ENCODE measurements around the gene PCNT.
A peak's percentile ranks its signal among the peaks of the same experiment; 100 is the strongest.
"Not testable (repeated sequence)": the region's sequence is repeated elsewhere in the genome, so short reads cannot be mapped to it uniquely, and the experiment has no call there.

PCNT gene

DNA sequence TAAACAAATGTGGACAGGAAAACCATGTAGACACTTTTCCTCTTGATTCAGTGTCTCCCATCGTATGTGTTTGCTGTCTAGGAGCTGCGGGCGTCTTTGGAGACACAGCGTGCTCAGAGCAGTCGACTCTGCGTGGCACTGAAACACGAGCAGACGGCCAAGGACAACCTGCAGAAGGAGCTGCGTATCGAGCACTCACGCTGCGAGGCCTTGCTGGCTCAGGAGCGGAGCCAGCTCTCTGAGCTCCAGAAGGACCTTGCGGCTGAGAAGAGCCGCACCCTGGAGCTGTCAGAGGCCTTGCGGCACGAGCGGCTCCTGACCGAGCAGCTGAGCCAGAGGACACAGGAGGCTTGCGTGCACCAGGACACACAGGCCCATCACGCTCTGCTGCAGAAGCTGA, 107.5 kb downstream of the PCNT start:
- DNase-seq: no peak

DNA sequence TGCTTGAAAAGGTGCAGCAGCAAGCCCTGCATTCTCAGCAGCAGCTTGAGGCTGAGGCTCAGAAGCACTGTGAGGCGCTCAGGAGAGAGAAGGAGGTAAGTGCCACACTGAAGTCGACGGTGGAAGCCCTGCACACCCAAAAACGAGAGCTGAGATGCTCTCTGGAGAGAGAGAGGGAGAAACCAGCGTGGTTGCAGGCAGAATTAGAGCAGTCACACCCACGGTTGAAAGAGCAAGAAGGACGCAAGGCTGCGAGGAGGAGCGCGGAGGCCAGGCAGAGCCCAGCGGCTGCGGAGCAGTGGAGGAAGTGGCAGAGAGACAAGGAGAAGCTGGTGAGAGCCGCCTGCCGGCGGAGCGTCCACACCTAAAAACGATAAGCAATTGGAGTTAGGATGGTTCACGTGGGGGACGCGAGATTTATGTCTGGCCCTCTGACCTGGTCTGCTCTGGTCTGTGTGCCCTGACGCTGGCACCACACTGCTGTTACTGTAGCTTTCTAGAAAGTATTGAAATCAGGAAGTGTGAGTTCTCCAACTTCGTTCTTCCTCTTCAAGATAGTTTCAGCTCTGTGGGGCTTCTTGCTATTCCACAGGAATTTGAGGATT, 108.0 kb downstream of the PCNT start:
- no peak for DNase-seq

DNA sequence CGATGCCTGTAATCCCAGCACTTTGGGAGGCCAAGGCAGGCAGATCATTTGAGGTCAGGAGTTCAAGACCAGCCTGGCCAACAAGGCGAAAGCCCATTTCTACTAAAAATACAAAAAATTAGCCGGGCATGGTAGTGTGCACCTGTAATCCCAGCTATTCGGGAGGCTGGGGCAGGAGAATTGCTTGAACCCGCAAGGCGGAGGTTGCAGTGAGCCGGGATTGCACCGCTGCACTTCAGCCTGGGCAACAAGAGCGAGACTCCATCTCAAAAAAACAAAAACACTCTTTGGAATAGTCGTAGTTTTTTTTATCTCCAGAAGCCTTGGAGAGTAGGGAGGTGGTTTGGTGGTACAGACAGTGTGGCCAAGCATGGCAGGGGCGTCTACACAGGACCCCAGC, 109.2 kb downstream of the PCNT start:
- not testable (repeated sequence) for DNase-seq

DNA sequence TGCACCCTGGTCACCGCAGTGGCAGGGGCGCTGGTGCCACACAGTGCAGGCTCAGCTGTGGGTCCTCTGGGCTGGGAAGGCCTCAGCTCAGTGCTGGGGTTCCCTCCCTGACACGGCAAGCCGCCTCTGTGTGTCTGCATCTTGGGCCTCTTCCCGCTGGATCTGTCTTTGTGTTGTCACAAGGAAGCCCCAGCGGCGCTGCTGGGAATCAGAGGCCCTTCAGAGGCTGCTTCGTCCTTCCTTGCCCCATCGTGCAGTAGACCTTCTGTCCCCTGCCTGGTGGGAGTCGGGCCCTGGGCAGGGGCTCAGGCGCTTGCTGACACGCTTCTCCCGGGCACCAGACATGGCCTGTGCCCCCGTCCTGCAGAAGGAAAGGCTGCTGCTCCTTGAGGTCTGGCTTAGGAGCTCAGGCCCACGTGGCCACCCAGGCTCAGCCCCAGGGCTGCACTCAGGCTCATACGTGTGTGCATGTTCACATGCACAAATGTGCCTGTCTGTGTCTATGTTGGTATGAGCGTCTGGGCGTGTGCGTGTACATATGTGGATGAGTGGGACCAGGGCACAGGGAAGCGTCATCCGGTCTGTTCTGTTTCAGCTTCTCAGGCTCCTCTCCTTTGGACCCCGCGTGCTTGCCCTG, 110.5 kb downstream of the PCNT start:
- DNase-seq: no peak

DNA sequence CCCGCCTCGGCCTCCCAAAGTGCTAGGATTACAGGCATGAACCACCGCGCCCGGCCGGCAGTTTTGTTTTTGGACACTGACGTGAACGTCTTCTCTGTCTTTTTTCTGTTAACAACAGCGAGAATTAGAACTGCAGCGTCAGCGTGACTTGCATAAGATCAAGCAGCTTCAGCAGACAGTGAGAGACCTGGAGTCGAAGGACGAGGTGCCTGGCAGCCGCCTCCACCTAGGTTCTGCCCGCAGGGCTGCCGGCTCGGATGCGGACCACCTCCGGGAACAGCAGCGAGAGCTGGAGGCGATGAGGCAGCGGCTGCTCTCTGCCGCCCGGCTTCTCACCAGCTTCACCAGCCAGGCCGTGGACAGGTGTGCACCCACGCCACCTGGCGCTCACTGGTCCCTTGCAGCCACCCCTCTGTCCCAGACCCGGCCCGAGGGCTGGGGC, 111.9 kb downstream of the PCNT start:
- DNase-seq: no peak

DNA sequence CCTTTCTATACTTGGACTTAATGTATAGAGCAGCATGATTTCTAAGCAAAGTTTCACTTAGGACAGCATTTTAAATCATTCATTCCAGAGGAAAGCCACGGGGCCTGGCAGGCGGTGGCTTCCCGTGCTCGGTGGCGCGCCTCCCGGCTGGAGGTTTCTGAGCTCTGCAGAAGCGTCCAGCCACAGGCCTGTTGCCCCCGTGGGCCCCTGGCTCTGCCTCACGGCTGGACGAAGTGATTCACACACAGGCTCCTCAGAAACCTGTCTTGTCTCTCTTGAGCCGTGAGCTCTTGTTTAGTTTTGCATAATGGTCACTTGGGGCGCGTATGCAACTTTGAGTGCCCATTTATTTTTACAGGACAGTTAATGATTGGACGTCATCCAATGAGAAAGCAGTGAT, 112.7 kb downstream of the PCNT start:
- DNase-seq: no peak

DNA sequence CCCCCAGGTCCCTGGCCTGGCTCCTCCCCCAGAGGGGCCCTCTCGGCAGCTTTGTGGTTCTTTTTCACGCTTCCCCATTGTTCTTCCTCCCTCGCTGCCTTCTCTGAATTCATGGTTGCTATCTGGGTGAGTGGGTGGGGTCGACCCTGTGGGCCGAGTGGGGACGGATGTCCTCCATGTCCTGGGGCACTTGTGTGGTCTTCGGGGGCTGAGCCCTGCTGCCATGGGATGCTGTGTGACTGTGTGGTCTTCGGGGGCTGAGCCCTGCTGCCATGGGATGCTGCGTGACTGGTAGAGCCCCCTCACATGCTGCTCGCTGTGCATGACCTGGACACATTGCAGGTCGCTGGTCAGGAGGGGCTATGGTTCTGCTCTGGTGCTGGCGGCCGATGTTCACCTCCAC, 113.1 kb downstream of the PCNT start:
- DNase-seq: no peak

DNA sequence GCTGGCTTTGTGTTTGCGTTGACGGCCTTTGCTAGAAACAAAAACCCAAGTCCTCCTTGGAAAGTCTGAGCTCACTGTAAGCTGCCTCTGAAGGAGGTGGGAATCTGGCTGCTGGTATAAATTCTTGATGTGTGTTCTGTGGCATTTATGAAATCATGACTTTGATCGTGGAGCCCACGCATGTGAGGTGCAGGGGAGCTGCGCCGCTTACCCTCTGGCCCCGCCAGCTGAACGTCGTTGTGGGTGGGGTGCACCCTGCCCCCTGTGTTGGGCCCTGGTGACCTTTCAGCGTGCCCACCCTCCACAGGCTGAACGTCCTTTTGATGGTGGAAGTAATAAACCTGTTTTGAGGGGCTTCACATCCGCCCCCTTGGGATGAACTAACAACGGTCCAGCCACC, 113.6 kb downstream of the PCNT start:
- no peak for DNase-seq

DNA sequence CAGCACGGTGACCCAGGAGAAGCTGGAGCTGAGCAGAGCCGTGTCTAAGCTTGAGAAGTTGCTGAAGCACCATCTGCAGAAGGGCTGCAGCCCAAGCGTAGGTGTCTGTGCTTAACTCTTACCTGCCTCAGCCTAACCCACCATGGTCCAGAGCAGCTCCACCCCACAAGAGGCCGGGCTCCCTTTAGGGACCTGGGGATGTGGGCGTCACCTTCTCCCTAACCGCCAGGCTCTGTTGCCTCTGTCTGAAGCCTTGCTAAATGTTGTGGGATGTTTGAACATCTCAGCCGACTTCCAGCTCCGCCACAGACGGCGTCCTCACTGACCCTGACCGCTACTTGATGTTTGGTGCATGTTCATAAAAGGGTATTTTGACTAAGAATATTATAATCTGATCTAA, 114.3 kb downstream of the PCNT start:
- DNase-seq: no peak

DNA sequence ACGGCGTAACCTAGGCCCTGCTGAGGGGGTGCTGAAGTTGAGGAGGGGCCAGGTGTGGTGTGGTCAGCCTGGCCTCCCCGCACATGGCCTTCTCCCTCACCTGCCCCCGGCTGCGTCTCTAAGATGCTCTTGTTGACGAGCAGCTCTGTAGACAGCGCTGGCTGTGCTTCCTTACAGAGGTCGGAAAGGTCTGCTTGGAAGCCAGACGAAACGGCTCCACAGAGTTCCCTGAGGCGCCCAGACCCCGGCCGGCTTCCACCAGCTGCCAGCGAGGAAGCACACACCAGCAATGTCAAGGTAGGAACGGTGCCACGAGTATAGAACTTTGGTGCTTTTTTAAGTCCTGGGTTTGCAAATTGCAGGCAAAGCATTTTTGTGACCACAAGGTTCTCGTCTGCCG, 116.0 kb downstream of the PCNT start:
- no peak for DNase-seq

DNA sequence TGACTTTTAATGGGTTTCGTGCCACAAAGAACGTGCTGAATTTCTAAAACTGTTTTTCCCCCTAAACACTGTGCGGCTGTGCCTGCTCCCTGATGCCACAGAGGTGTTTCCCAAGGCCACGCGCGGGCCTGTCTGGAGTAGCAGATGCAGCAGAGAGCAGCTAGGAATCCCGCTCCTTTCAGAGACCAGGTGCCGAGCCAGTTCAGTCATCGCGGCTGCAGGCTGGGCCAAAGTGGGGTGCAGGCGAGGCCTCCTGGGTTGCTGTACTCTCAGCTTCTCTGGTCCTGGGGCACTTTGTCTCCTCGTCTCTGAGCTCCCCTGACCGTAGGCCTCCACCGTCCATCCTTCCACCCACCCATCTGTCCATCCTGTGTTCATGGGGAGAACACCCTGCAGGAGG, 117.4 kb downstream of the PCNT start:
- DNase-seq: no peak

DNA sequence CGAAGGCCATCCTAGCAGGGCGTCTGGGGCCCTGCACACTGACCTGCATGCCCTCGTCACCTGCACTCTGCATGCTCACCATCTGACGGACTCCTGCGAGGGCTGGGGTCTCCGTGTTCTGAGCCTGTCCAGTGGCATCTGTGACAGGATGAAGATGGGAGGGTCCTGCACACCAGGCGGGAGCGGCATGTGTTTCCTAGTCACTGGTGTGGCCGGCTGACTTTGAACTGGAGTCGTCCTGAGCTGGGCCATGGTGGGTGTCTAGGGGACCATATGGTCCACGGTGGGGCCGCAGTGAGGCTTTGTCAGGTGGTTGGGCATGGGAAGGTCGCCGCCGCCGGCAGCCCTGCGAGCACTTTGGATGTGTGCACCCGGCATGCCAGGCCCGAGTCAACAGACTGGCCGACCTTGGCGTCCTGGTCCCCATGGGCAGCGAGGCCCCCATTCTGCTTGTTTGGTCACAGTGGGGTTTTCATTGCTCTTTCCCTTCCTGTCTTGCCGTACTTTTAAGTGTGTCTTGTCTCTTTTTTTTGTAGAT, 118.1 kb downstream of the PCNT start:
- no peak for DNase-seq

DNA sequence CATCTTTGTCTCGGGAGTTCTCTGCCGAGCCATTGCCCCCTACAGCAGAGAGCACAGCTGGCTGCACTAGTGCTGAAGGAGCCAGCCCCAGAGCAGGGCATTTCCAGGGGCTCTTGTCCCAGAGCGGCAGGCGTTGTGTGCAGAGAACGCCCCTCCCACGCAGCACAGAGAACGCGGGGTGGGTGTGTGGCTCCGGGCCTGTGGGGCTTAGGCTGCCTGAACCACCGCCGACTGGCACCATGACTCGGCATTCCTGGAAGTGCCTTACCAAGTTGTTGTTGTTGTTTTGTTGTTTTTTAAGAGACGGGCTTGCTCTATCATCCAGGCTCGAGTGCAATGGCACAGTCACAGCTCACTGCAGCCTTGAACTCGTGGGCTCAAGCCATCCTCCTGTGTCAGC, 119.0 kb downstream of the PCNT start:
- DNase-seq: no peak

DNA sequence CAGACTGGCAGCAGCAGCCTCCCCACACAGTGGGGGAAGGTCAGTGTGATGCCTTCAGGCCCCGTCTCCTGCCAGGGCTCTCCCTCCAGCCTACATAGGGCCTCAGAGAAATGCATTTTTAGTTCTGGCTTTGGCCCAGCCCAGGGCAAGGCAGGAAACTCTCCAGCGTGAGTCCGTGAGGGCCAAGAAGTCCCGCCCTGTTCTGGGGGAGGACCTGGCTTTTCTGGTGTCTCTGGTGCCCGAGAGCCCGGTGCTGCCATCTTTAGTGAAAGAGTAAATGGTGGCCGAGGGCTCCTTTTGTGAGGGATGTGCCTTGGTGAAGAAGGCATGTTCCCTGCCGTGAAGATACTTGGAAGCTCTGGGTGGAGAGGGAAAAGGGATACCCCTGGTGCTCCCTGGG, 120.0 kb downstream of the PCNT start:
- DNase-seq: no peak

DNA sequence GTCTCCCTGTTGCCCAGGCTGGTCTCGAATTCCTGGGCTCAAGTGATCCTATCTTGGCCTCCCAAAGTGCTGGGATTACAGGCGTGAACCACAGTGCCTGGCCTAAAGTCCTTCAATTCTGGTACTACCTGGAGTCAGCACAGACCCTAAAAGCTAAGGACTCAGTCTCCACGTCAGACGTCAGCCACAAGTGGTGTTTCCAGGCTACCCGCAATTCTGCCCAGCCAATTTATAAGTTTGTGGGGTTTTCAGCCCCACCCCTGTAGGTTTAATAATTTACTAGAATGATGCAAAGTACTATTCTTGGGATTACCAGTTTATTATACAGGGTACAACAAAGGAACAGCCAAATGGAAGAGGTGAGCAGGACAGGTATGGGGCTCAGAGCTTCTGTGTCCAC, 124.2 kb downstream of the PCNT start:
- DNase-seq: no peak

DNA sequence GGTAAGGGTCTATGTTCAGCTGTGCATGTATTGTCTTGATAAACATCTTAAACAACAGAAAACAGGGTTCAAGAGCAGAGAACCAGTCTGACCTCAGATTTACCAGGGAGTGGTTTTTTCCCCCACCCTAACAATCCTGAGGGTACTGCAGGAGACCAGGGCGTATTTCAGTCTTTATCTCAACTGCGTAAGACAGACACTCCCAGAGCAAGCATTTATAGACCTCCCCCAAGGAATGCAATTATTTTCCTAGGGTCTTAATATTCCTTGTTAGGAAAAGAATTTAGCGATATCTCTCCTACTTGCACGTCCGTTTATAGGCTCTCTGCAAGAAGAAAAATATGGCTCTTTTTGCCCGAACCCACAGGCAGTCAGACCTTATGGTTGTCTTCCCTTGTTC, 124.9 kb downstream of the PCNT start:
- not testable (repeated sequence) for DNase-seq

DNA sequence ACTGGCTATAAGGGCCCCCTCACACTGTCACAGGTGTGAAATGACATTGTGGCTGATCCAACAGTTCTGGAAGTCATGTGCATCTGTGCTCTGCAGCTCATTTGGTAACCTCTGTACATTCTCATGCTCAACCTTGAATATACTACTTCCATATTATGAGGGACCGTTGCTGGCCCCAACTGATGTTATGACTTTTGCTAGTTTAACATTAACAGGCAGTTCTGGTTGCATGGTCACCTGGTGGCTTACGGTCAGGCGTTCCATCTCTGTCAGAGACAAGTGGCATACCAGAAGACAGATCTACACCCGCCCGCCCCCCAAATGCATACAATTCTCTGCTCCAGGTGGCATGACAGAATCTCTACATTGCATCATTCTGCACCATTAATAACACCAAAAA, 128.8 kb downstream of the PCNT start:
- no peak for DNase-seq

DNA sequence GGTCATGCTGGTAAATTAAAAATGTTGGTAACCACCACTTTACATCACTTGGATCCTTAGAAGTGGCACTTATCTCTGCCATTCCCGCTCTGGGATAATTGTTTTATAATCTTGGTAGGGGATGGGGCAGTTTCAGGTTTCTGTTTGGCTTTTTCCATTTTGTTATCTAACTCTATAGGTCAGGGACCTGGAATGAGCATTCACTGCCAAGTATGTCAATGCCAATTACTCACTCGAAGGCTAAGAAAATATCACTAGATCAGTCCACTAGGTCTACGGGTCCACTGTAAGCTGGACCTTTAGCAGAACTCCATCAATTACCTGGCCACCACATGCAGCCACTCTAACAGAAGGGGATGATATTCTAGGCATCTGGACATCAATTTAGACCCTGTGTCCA, 130.2 kb downstream of the PCNT start:
- peak; percentile 53 for DNase-seq

DNA sequence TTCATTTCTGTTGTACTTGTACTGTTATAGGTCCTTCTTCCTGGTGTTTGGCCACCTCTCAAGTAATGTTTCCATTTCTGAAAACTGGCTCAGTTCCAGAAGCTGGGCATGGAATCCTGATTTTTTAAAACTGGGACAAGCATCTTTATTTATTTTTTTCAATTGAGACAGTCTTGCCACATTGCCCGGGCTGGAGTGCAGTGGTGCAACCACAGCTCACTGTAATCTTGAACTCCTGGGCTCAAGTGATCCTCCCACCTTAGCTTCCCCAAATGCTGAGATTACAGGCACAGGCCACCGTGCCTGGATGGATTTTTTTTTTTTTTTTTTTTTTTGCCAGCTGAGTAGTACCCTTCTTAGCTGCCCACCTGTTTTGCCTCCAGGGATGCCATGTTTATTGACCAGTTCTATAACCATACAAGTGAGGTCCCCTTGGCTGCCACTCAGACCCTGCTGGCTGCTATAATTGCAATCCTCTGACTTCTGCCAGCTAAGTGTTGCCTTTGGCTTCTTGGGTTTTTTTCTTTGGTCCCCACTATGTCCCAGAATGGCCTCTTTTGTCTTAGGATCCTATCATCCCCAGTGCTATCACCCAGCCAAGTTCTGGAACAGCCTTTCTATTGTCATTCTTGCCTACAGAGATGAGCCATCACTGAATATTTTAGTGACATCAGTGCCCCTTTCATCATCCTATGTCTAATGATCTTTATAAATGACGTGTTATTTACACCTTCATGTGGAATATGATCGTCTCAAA, 130.9 kb downstream of the PCNT start:
- DNase-seq: peak; percentile 29

DNA sequence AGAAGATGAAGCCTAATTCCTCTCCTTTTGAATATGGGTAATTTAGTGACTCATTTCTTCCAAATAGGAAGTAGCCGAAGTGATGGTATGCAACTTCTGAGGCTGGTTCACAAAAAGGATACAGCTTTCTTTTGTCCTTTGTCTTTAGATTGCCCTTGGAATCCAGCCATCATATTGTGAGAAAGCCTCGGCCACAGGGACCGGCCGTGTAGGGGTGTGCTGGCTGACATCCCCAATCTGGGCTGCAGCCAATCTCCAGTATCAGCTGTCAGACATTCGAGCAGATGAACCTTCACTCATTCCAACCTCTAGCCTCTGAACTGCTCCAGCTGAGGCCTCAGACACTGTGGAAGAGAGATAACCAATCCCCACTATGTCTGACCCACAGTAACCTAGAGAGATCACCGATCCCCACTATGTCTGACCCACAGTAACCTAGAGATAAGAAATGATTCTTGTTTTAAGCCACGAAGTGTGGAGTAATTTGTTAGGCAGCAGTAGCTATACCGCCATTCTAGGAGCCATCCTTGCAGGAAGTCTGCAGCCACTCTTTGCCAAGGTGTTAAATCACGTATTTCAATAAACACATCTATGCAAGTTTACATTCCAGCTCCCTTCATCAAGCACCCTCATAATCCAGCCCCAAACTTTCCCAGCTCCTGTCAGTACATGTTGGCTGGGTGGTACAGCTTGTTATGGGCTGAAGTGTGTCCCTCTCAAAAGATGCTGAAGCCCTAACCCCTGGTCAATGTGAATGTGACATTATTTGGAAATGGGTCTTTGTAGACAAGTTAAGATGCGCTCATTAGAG, 131.8 kb downstream of the PCNT start:
- DNase-seq: no peak

DNA sequence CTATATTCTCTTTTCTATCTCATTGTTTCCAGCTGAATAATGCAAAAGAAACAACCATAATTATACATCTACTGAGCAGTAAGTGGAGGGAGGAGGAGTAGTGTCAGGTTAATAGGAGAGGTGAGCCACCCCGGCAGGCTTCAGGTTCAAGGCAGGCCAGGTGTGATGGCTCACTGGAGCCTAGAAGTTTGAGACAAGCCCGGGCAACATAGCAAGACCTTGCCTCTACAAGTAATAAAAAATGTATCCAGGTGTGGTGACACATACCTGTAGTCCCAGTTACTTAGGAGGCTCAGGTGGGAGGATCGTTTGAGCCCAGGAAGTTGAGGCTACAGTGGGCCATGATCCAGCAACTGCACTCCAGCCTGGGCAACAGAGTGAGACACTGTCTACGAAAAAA, 132.8 kb downstream of the PCNT start:
- no peak for DNase-seq

DNA sequence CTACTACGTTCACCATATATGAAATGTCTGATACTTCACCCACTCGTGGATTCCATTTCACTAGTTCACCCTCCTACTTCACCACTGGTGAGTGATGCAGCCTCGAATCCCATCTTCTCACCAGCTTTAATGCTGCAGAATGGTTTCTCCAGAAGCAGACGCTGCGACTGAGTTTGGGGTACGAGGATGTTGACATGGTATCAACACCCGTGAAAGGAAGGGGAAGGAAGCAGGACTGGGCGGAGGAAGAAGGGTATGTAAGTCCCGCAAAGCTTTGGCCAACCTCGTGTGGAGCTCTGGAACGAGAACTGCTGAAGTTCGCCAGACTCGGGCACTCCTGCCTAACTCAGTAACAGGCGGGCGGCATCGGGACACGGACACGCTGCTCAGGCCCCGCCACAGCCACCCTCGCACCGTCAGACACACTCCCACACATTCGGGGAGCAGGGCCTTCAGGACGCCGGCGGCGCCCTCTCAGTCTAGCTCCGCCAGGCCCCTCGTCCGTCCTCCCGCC, 133.9 kb downstream of the PCNT start:
- no peak for DNase-seq

Measured in DMS79 treated with DMSO at 0.1 percent for 48 hours (cell line).